ENCODE measurements around the gene ABCC3. TPM values are rescaled to one million over a fixed set of nuclear protein-coding genes. Genes with fewer than 3 reads are reported as not detected.

Gene ABCC3
- total and polyA plus RNA-seq, 2 of the 8 experiments (the other 6 are each of a cell fraction or from before 2014, with no cell fraction given): 0.35 to 0.37 TPM

DNA sequence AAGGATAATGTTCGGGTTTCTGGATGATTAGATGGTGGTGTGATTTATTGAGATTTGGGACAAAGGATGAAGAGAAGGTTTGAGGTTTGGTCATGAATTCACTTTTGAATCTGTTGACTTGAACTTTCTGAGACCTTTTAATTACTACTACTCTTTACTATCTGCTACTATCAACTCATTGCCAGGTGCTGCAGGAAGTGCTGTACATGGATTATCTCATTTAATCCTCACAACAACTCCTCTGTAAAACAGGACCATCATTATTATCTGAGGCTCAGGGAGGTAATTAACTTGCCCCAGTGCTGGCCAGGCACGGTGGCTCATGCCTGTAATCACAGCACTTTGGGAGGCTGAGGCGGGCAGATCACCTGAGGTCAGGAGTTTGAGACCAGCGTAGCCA lies 76.0 kb downstream of the ABCC3 start:
- TF ChIP-seq RBBP5 (IDR thresholded peaks at IDR 0.05; ENCODE audit: borderline replicate concordance, low read depth, low read length): no peak
- no peak for TF ChIP-seq PHF8 (conservative IDR thresholded peaks at IDR 0.05; ENCODE audit: low read depth, low read length)
- TF ChIP-seq ASH2L (IDR thresholded peaks at IDR 0.05; ENCODE audit: low read length): no peak
- TF ChIP-seq YY1 (IDR thresholded peaks at IDR 0.05; ENCODE audit: low read depth, low read length): no peak
- no peak for TF ChIP-seq RXRA (IDR thresholded peaks at IDR 0.05; ENCODE audit: insufficient read depth, low read depth, low read length)
- Histone ChIP-seq H3K27me3 (replicated peaks in 1 of 4; ENCODE audit: control insufficient read depth in 3 of 4, extremely low read depth in 1 of 4, insufficient read depth in 3 of 4, low read length in 3 of 4) (no peaks in the 10 kb centered on the region), H3K23me2 (ENCODE audit: low read depth, low read length) (peaks cover 2% of the 10 kb centered on the region), H2AK5ac (ENCODE audit: low read depth, low read length) (no peak overlapping the region), H3K23ac (ENCODE audit: insufficient read length) (no peak overlapping the region), H3K79me2 (ENCODE audit: control insufficient read depth in 1 of 2, insufficient read depth in 2 of 2, low read length in 2 of 2) (peaks cover 0 to 12% of the 10 kb centered on the region in 2 experiments; a peak in 3 of 4 replicates), H2BK15ac (ENCODE audit: low read length) (no peak overlapping the region), H3K4me1 (replicated peaks in 1 of 4; ENCODE audit: control insufficient read depth in 3 of 4, insufficient read depth in 4 of 4, low read length in 3 of 4) (peaks cover 0 to 5% (median 4%) of the 10 kb centered on the region in 4 experiments; a peak in 4 of 7 replicates), H3K4me2 (ENCODE audit: insufficient read depth in 1 of 2, low read depth in 2 of 2, low read length in 2 of 2) (no peak overlapping the region), H2BK20ac (ENCODE audit: low read length) (no peak overlapping the region), H4K91ac (replicated peaks; ENCODE audit: insufficient read length, low read length) (no peak overlapping the region), H2BK120ac (replicated peaks; ENCODE audit: low read depth, low read length) (no peak overlapping the region), H3K56ac (replicated peaks; ENCODE audit: insufficient read length, low read depth, low read length) (no peak overlapping the region), H3K27ac (ENCODE audit: low read depth, low read length) (no peak overlapping the region), H2BK5ac (ENCODE audit: low read depth, low read length) (no peak overlapping the region), H2BK12ac (ENCODE audit: low read depth, low read length) (no peak overlapping the region), H4K20me1 (replicated peaks in 1 of 2; ENCODE audit: control insufficient read depth in 1 of 2, insufficient read depth in 2 of 2, low read length in 2 of 2) (no peaks in the 10 kb centered on the region), H4K8ac (ENCODE audit: extremely low read depth, insufficient read depth, low read length) (no peak overlapping the region), H3K14ac (ENCODE audit: insufficient read length) (no peak overlapping the region), H3K79me1 (ENCODE audit: low read depth, low read length) (no peaks in the 10 kb centered on the region; the same call in 1 of the 2 replicates), H3K36me3 (ENCODE audit: control insufficient read depth in 2 of 4, insufficient read depth in 4 of 4, low read length in 3 of 4) (no peaks in the 10 kb centered on the region), H3K9ac (replicated peaks in 1 of 4; ENCODE audit: extremely low read depth in 1 of 4, low read depth in 3 of 4, low read length in 3 of 4) (no peak overlapping the region), H4K5ac (ENCODE audit: insufficient read length, low read depth, low read length) (no peak overlapping the region), H3K4ac (replicated peaks; ENCODE audit: insufficient read length, low read depth, low read length) (no peak overlapping the region), H3K9me3 (ENCODE audit: insufficient read depth in 2 of 2, low read depth in 1 of 2, low read length in 1 of 2) (no peaks in the 10 kb centered on the region), H2AFZ (ENCODE audit: low read length) (no peak overlapping the region), H3K18ac (ENCODE audit: extremely low read depth, low read length) (no peak overlapping the region), H3K4me3 (ENCODE audit: extremely low read depth in 1 of 4, insufficient read depth in 2 of 4, low read depth in 3 of 4, low read length in 4 of 4) (no peak overlapping the region)
- DNase-seq (ENCODE audit: low read depth in 1 of 2, low spot score in 2 of 2) (no peak), FAIRE-seq (no peak)
- POLR2A ChIA-PET (ENCODE audit: partially characterized antibody): no interaction called here
- 88% methylated on average over 4 of the region's 4 CpGs; no CpG with 5 or more reads in 1 of the 2 experiments for WGBS, 2 experiments (ENCODE audit: extremely low coverage in 1 of 2, insufficient coverage in 1 of 2, insufficient read length in 1 of 2, insufficient replicate concordance in 2 of 2, low coverage in 1 of 2, low lambda C conversion rate in 2 of 2, missing lambda C conversion rate in 1 of 2)
- CTCF ChIA-PET (ENCODE audit: partially characterized antibody): no interaction called here

Measured in H1 (cell line).